Mesodermal cell (in vitro differentiated cells): ENCODE measurements around the gene MTM1. TPM values are rescaled to one million over a fixed set of nuclear protein-coding genes. Genes with fewer than 3 reads are reported as not detected.

Source experiments
- H3K27ac ChIP-seq: 2 replicates; pipeline ENCODE4 v1.7.0; 2013; ENCODE audit warnings: mild to moderate bottlenecking, low read depth, low read length, moderate library complexity; ENCODE audit not compliant: severe bottlenecking
- H3K36me3 ChIP-seq: 2 replicates; pipeline ENCODE4 v1.7.1; 2013; ENCODE audit warnings: mild to moderate bottlenecking, low read length, moderate library complexity; ENCODE audit not compliant: control insufficient read depth, insufficient read depth
- H3K4me1 ChIP-seq: one replicate; pipeline ENCODE4 v1.7.1; 2013; ENCODE audit warnings: mild to moderate bottlenecking, low read length; ENCODE audit not compliant: insufficient read depth, control insufficient read depth, poor library complexity, severe bottlenecking
- H3K4me3 ChIP-seq: 2 replicates; pipeline ENCODE4 v1.7.0; 2013; ENCODE audit warnings: low read length, control low read depth, mild to moderate bottlenecking; ENCODE audit not compliant: insufficient read depth, poor library complexity, severe bottlenecking; ENCODE audit errors: extremely low read depth
- H3K9me3 ChIP-seq: 2 replicates; pipeline ENCODE4 v1.7.1; 2013; ENCODE audit warnings: mild to moderate bottlenecking, low read length, moderate library complexity; ENCODE audit not compliant: control insufficient read depth
- WGBS, 2 experiments: methylation state at CpG; one replicate each; pipeline ENCODE4 v1.1.5; 2013; ENCODE audit warnings: missing lambda C conversion rate in 2 of 2; ENCODE audit not compliant: insufficient coverage in 2 of 2; 5-methylcytosine and 5-hydroxymethylcytosine counted together
- polyA plus RNA-seq, 2 experiments: library from polyadenylated mRNA; stranded (reverse); fragments of 50-300 nt; gene quantifications; one replicate each; pipeline ENCODE4 v1.2.3, GENCODE V29; 2013

Gene MTM1
- polyA plus RNA-seq (2013, experiment 1 of 2) = 8.5 TPM
- polyA plus RNA-seq (2013, experiment 2 of 2) = 7.1 TPM

DNA sequence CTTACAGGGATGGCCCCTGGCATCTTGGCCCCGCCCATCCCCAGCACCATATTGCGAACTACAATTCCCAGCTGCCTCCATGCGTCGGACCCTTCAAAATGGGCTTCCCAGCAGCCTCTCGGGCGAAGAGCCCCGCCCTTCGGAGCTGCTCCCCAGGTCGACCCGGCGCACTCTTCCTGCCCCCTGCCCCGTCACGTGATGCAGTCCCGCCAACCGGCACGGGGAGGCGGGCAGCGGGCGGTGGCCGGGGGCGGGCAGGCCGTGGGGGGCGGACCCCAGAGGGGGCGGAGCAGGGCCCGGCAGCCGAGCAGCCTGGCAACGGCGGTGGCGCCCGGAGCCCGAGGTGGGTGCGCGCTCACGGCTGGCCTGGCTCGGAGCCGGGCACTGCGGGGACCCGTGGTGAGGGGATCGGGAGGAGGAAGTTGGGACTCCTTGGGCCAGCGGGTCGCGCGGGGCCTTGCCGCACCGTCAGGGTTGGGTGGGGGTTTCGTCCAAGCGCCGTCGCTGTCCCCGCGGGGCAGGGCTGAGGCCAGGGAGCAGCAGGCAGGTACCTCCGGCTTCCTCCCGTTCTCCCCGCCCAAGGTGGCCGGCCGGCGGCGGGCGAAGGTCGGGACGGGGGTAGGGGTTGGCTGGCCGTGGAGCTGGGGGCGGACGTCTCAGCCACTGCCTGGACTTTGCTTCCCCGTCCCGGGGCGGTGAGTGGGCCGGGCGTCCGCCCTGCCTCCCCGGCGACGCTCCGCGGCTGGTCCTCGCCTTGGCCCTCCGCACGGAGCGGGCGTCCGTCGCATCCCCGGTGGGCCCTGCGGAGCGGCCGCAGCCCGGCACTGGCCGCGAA, at the start of gene MTM1:
Gene MTM1 (plus strand): TSS at position 302 of the 835 bp plus-strand sequence. CDS start 23,994 bp downstream, outside the sequence.
- Histone ChIP-seq H3K36me3 (no peaks in the 10 kb centered on the region), H3K9me3 (no peaks in the 10 kb centered on the region), H3K4me1 (peaks cover 7% of the 10 kb centered on the region), H3K27ac (peak within 1 kb of the TSS; percentile 10), H3K4me3 (peak within 1 kb of the TSS; percentile 58)
- 0 to 1% methylated on average over 12 to 22 of the region's 89 CpGs for WGBS, 2 experiments

DNA sequence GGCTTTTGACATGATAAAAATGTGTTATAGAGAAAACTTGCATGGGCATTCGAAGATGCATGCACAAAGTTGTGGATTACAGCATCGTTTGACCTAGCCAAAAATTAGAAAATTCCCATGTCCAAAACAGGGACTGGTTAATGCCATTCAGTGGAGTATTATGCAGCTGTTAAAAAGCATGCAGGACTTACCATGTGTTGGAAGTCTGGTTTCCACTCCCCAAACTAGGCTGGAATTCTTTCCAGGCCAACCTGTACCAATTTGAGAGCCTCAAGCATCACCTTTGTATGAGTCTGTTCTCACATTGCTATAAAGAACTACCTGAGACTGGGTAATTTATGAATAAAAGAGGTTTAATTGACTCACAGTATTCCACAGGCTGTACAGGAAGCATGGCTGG, 45.9 kb upstream of the MTM1 start:
- WGBS, 2 experiments = no CpG with 5 or more reads among the region's 2 CpGs
- Histone ChIP-seq H3K4me3 (no peak overlapping the region), H3K9me3 (no peaks in the 10 kb centered on the region)

DNA sequence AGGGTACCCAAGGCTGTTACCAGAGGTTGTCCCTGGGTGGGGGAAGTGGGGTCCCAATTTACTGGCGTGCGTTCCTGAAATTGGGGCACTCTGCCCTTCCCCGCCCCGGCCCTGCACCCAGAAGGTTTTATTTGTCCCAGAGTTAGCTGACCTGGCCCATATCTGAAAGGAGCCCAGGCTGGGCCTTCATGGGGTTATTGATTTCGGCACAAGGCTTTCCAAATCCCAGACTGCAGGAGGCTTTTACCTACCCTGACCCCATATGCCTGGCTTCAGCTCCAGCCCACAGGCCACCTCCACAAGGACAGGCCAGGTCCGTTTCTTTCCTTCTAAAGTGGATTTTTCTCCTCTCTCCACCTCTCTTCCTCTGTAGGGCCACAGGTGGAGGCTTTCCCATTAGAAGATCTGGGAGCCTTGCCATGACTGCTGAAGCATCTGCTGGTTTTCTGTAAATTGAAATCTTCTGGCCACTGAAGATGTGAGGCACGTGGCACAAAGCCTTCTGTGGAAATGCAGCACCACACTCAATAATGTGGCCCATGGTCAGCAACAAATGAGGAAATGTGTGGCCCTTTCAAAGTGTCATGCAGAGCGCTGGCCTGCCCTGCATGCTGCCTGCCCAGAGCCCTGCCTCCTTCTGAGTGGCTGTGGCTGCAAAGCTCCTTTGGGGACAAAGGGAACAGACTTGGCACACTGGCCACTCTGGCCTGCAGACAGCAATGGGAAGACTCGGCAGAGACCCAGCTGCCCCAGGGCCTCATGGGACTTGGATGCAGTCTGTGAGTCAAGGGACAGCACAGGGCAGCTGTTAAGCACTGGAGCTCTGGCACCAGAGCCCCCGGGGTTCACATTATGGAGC, 43.1 kb upstream of the MTM1 start:
- Histone ChIP-seq H3K36me3 (no peaks in the 10 kb centered on the region), H3K27ac (no peak overlapping the region), H3K4me3 (no peak overlapping the region), H3K4me1 (no peaks in the 10 kb centered on the region), H3K9me3 (no peaks in the 10 kb centered on the region)
- WGBS, 2 experiments = 89 to 96% methylated on average over 4 to 7 of the region's 10 CpGs

More for the DNA sequence above, 45.9 kb upstream of the MTM1 start:
- Histone ChIP-seq H3K27ac (no peak overlapping the region), H3K4me1 (no peaks in the 10 kb centered on the region), H3K36me3 (no peaks in the 10 kb centered on the region)

DNA sequence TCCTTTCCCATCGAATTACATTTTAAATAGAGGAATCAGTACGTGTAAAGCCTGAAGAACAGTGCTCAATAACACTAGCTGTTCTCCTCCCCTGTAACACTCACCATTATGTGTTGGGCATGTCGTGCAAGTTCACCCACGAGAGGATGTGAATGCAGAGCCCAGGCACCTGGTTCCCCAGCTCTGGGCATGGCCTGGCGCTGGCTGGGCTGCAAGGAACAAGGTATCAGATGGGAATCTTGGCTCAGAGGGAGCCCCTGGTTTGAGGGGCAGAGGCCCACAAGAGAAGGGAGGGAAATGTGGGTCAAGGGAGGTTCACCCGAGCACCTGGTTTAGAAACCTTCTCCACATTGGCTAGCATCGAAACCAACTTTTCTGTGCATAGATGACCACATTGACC, 41.7 kb upstream of the MTM1 start:
- no peak overlapping the region for H3K27ac ChIP-seq
- no peaks in the 10 kb centered on the region for H3K4me1 ChIP-seq
- no peaks in the 10 kb centered on the region for H3K9me3 ChIP-seq
- no peak overlapping the region for H3K4me3 ChIP-seq
- H3K36me3 ChIP-seq = no peaks in the 10 kb centered on the region
- WGBS, 2 experiments = 68 to 100% methylated on average over 1 to 4 of the region's 7 CpGs

- Histone ChIP-seq H3K4me1 (no peaks in the 10 kb centered on the region), H3K27ac (no peak overlapping the region), H3K36me3 (no peaks in the 10 kb centered on the region), H3K9me3 (no peaks in the 10 kb centered on the region), H3K4me3 (no peak overlapping the region)
- no CpG with 5 or more reads among the region's 3 CpGs for WGBS, 2 experiments
These were observed 41.3 kb upstream of the MTM1 start for GRCh38 chrX:150527108-150527507.

GRCh38 chrX:150529587-150529986, 38.8 kb upstream of the MTM1 start:
- Histone ChIP-seq H3K9me3 (no peaks in the 10 kb centered on the region), H3K36me3 (no peaks in the 10 kb centered on the region), H3K4me3 (no peak overlapping the region), H3K4me1 (no peaks in the 10 kb centered on the region), H3K27ac (no peak overlapping the region)
- no CpG with 5 or more reads among the region's 3 CpGs for WGBS, 2 experiments

GRCh38 chrX:150530821-150531220, 37.6 kb upstream of the MTM1 start:
- Histone ChIP-seq H3K9me3 (no peaks in the 10 kb centered on the region), H3K4me1 (no peaks in the 10 kb centered on the region), H3K36me3 (no peaks in the 10 kb centered on the region), H3K4me3 (no peak overlapping the region), H3K27ac (no peak overlapping the region)
- 89% methylated on average over 3 of the region's 7 CpGs; no CpG with 5 or more reads in 1 of the 2 experiments for WGBS, 2 experiments

DNA sequence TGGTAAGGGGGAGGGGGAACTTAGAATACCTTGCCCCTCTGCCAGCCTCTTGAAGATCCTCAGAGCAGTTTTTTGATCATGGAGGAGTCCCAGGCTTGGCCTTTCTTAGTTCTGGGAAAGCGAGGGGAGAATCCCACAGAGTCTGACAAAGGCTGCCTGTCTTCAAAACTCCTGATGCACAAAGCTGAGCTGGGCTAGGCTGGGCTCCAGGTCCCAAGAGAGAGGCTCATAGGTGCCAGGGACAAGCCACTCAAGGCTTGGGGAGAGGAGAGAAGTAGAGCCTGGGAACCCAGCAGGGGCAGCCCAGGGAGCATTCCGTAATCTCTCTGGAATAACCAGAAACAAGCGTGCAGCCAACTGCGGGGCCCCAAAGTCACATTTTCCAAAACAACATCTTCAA, 37.0 kb upstream of the MTM1 start:
- WGBS, 2 experiments = 100% methylated on average over 1 of the region's 4 CpGs; no CpG with 5 or more reads in 1 of the 2 experiments

GRCh38 chrX:150533863-150534262, 34.6 kb upstream of the MTM1 start:
- Histone ChIP-seq H3K27ac (no peak overlapping the region), H3K9me3 (no peaks in the 10 kb centered on the region)
- 100% methylated on average over 1 of the region's 3 CpGs; no CpG with 5 or more reads in 1 of the 2 experiments for WGBS, 2 experiments

More for the DNA sequence above, 37.0 kb upstream of the MTM1 start:
- H3K4me1 ChIP-seq = no peaks in the 10 kb centered on the region
- no peak overlapping the region for H3K27ac ChIP-seq
- H3K9me3 ChIP-seq = no peaks in the 10 kb centered on the region
- no peak overlapping the region for H3K4me3 ChIP-seq
- H3K36me3 ChIP-seq = no peaks in the 10 kb centered on the region

DNA sequence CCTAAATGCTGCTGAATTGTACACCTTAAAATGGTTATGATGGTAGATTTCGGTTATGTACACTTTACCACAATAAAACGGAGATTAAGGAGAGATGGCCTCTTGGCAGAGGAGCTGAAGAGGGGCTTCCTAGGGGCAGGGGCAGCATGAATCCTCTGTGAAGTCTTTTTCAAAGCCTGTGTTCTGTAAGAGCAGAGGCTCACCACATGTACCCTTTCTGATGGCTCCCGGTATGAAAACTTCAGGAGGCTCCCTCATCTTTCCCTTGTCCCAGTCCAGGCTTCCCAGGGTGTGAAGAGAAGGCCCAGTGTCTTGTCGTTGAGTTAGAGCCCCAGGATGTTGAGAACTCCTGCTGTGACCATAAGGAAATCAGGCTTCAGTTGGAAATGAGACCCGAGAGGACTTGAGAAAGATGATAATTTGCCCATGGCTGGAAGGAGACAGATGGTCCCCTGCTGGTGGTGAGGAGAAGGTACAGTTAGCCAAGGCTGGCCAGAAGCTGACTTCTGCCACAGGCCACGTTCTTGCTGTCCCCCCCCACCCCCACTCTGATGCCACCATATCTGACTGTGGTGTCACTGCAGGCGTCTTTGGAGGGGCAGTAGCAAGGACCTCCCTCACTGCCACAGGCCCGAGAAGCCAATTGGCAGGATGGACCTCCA, 31.8 kb upstream of the MTM1 start:
- Histone ChIP-seq H3K9me3 (no peaks in the 10 kb centered on the region), H3K27ac (no peak overlapping the region), H3K4me1 (no peaks in the 10 kb centered on the region), H3K4me3 (no peak overlapping the region), H3K36me3 (no peaks in the 10 kb centered on the region)
- WGBS, 2 experiments = 80% methylated on average over 2 of the region's 8 CpGs; no CpG with 5 or more reads in 1 of the 2 experiments

More at GRCh38 chrX:150533863-150534262, 34.6 kb upstream of the MTM1 start:
- H3K36me3 ChIP-seq = no peaks in the 10 kb centered on the region
- no peaks in the 10 kb centered on the region for H3K4me1 ChIP-seq
- no peak overlapping the region for H3K4me3 ChIP-seq
